Right ventricle myocardium superior (tissue), 1 donor: ENCODE measurements around the gene CES2. TPM values are rescaled to one million over a fixed set of nuclear protein-coding genes. Genes with fewer than 3 reads are reported as not detected.
"Not testable (repeated sequence)": the region's sequence is repeated elsewhere in the genome, so short reads cannot be mapped to it uniquely, and the experiment has no call there.

Source experiments
- ATAC-seq: fragments of 200-7000 bp; cut with Tn5 transposase; one replicate; pipeline ENCODE4 v1.9.1; 2020; ENCODE audit warnings: mild to moderate bottlenecking; ENCODE audit not compliant: poor library complexity
- DNase-seq: peaks from one replicate; pipeline ENCODE4 v3.0.0-alpha.2; 2020
- intact Hi-C: fragments of 100-400 bp; cut with DNase I; formaldehyde crosslinking; loops from one replicate; pipeline ENCODE4 v1.11.2; 2022
- total RNA-seq: library from RNA; stranded (reverse); fragmentation: NEBNext Ultra II Directional; extraction: Animal tissue kit (Norgen Biotek cat#: 25700); gene quantifications from one replicate; pipeline ENCODE4 v1.2.1, GENCODE V29; 2021
- donor health status: DM: no; HTN: yes; CAD: no; lungs with severe emphysema.

Gene CES2
- total RNA-seq, 1 donor from 2014 or later, result 114 TPM

GRCh38 chr16:66946541-66946940, 11.2 kb downstream of the CES2 start:
- intact Hi-C loops, result no loop called here
- ATAC-seq (no peak), DNase-seq (no peak)

DNA sequence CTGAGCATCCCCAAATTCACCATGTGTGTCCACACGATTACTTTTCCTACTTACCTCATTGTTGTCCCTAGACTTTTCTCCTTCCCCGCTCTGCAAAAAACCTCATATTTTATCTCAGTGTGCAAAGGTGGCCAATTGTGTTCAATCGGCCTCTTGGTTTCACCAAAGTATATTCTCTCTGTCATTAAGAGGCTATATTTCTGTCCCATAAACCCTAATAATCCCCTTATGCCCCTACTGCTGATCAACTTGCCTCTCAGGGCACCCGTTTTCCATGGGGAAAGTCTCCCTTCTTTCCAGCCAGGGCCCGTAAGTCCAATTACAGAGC, 11.6 kb downstream of the CES2 start:
- ATAC-seq, result no peak
- DNase-seq, result no peak
- intact Hi-C loops, result no loop called here

- ATAC-seq (peak; percentile 78), DNase-seq (peak; percentile 83)
- intact Hi-C loops, result no loop called here
Observed at GRCh38 chr16:66947302-66948065, 12.2 kb downstream of the CES2 start.

GRCh38 chr16:66948134-66948836, 13.0 kb downstream of the CES2 start:
- no peak for DNase-seq
- intact Hi-C loops, result no loop called here

GRCh38 chr16:66948837-66949225, 13.5 kb downstream of the CES2 start:
- intact Hi-C loops, result no loop called here
- DNase-seq, result no peak
- no peak for ATAC-seq

More at GRCh38 chr16:66948134-66948836, 13.0 kb downstream of the CES2 start:
- ATAC-seq, result peak; percentile 9

DNA sequence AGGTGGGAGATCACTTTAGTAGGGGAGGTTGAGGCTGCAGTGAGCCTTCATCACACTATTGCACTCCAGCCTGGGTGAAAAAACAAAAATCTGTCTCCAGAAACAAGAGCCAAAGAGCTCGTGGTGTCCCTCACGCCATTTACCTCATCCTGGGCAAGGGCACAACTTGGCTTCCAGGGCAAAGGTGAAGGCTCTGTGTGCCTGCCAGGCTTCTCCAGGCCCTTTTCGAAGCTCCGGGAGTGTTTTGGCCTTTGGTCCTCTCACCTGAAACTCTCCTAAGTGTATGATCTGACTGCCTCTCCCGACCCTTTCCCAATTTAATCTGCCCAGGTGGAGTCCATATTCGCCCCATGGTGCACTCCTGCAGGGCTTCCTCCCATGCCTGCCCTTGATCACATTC, 14.2 kb downstream of the CES2 start:
- intact Hi-C loops, result no loop called here
- no peak for DNase-seq
- no peak for ATAC-seq

DNA sequence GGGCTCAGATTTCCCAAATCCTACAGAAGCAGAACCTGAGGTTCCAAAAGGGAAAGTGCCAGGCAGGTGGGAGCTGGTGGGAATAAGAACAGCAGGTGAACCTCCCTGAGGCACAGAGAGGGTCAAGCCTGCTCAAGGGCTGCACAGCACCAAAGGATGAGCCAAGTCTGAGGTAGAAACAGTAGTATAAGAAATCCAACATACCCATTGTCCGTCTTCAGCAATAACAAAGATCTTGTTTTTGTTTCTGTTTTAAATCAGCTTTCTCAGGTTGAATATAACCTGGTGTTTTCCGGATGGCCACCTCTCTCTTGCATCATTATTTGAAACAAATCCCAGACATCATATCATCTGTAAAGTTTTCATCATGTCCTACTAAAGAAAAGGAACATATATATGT, 15.1 kb downstream of the CES2 start:
- intact Hi-C loops, result no loop called here
- no peak for ATAC-seq

GRCh38 chr16:66950971-66951790, 15.9 kb downstream of the CES2 start:
- intact Hi-C loops, result no loop called here
- ATAC-seq (no peak), DNase-seq (no peak)

More for the DNA sequence above, 15.1 kb downstream of the CES2 start:
- DNase-seq, result no peak

DNA sequence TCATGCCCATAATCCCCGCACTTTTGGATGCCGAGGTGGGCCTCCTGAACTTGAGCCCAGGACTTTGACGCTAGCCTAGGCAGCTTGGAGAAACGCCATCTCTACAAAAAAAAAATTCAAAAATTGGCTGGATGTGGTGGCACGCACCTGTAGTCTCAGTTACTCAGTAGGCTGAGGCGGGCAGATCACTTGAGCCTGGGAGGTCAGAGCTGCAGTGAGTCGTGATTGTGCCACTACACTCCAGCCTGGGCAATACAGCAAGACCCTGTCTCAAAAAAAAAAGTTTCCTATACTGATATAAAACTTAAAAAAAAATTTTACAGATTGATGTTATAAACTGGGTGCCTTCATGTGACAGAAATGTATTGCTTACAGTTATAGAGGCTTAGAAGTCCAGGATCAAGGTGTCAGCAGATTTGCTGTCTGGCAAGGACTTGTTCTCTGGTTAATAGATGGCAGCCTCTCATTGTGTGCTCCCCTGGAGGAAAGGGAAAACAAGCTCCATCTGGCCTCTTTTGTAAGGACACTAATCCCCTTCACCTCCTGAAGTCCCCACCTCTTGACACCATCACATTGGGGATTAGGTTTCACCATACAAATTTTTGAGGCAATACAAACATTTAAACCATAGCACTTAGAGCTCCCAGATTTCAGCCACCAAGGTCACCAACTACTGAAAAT, 17.3 kb downstream of the CES2 start:
- DNase-seq (no peak), ATAC-seq (no peak)
- intact Hi-C loops, result no loop called here

DNA sequence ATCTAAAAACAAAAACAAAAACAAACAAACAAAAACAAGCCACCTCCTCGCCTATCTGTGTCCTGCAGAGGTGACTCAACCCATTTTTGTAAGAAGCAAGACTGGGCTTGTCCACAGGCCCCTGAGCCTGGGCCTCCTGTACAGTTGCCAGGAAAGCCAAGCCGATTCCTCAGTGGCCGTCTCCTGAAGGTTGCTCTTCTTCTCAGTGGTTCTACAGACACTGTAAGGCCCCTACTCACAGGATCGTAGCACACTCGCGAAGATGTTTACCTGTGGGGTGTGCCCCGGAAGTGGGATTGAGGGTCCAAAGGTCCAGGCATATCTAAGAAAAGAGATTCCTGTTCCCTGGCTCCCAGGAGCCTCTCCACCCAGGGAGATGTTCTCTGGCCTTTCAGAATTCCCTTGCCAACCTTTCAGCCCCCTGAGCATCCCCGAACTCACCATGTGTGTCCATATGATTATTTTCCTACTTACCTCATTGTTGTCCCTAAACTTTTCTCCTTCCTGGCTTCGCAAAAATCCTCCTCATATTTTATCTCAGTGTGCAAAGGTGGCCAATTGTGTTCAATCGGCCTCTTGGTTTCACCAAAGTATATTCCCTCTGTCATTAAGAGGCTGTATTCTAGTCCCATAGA, 18.3 kb downstream of the CES2 start:
- intact Hi-C loops, result no loop called here
- no peak for DNase-seq
- ATAC-seq, result peak; percentile 10

- ATAC-seq (peak; percentile 84), DNase-seq (peak; percentile 79)
- intact Hi-C loops, result no loop called here
Observed at GRCh38 chr16:66954097-66954659, 18.9 kb downstream of the CES2 start.

GRCh38 chr16:66955363-66956153, 20.2 kb downstream of the CES2 start:
- DNase-seq, ATAC-seq, intact Hi-C loops: not testable (repeated sequence)

DNA sequence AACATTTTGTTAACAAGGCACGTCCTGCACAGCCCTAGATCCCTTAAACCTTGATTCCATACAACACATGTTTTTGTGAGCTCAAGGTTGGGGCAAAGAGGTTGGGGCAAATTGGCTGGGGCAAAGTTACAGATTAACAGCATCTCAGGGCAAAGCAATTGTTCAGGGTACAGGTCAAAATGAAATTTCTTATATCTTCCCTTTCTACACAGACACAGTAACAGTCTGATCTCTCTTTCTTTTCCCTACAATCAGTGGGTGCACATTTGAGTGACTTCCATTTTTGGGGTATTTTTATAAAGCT, 20.8 kb downstream of the CES2 start:
- intact Hi-C loops, DNase-seq, ATAC-seq: not testable (repeated sequence)

DNA sequence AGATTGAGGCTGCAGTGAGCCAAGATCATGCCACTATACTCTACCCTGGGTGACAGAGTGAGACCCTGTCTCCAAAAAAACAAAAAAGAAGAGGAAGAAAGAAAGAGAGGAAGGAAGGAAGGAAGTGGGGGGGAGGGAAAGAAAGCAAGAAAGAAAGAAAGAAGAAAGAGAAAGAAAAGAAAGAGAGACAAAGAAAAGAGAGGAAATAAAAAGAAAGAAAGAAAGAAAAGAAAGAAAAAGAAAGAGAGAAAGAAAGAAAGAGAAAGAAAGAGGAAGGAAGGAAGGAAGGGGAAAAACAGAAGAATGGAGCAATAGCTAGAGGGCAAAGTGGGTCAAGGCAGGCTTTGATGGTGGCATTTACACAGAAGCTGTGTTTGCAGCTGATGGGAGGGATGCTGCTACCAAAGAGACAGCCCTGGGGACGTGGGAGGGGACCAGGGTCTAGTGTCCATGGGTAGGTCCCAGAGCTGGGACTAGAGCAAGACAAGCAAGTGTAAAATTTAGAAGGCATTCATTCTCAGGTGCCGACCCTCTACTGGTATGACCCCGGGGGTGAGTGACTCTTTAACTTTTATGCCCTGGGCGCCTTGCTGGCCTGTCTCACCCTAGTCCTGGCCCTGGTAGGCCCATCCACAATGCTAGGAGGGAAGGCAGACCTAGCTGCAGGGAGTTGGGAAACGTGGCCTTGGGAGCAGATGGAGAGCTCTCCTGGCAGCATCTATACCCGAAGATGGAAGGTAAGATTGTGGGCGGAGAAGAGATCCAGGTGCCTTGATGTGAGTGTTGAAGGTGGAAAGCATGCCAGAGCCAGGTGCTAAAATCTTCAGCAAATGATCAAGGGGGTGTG, 23.8 kb downstream of the CES2 start:
- DNase-seq (peak; percentile 40), ATAC-seq (no peak)
- intact Hi-C loops, result no loop called here

GRCh38 chr16:66959704-66960161, 24.4 kb downstream of the CES2 start:
- intact Hi-C loops, result no loop called here
- DNase-seq (peak; percentile 68), ATAC-seq (peak; percentile 63)

DNA sequence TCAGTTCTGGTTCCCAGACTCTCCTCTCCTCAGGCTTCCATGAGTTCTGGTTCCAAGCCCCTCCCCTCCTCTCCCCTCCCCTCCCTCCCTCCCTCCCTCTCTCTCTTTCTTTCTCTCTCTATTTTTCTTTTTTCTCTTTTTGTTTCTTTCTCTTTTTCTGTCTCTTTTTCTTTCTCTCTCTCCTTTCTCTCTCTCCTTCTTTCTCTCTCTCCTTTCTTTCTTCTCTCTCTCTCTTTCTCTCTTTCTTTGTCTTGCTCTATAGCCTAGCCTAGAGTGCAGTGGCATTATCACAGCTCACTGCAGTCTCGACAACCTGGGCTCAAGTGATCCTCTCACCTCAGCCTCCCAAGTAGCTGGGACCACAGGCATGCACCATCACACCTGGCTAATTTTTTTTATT, 25.0 kb downstream of the CES2 start:
- intact Hi-C loops, result no loop called here
- ATAC-seq (no peak), DNase-seq (no peak)
